Gastroesophageal sphincter (tissue), 4 donors: ENCODE results near the gene TAS2R1. TPM values are rescaled to one million over a fixed set of nuclear protein-coding genes. Genes with fewer than 3 reads are reported as not detected.

Experiments
- ATAC-seq: fragments of 150-250 bp; one replicate; pipeline ENCODE4 v1.9.1; 2016; ENCODE audit warnings: mild to moderate bottlenecking, moderate library complexity
- H3K27ac ChIP-seq, 4 donors: fragments of 200-600 bp; sonication (generic) in 3 of 4; 1 replicate in 3 of 4; 2 replicates in 1 of 4; pipeline ENCODE4 v1.5.1; 2016 to 2019
- H3K27me3 ChIP-seq: fragments of 200-600 bp; sonication (generic); one replicate; pipeline ENCODE4 v1.5.1; 2019
- H3K36me3 ChIP-seq, 2 donors: fragments of 200-600 bp; sonication (generic); one replicate each; pipeline ENCODE4 v1.5.1; 2019; ENCODE audit warnings: control low read depth in 1 of 2
- H3K4me1 ChIP-seq, 3 donors: fragments of 200-600 bp; sonication (generic); 1 replicate in 2 of 3; 2 replicates in 1 of 3; pipeline ENCODE4 v1.5.1; 2016 to 2019; ENCODE audit warnings: control low read depth in 2 of 3
- H3K4me3 ChIP-seq, 2 donors: fragments of 200-600 bp; sonication (generic); one replicate each; pipeline ENCODE4 v1.5.1; 2019; ENCODE audit warnings: mild to moderate bottlenecking in 1 of 2, moderate library complexity in 1 of 2
- H3K9me3 ChIP-seq, 3 donors: fragments of 200-600 bp; sonication (generic); one replicate each; pipeline ENCODE4 v1.5.1; 2017 to 2019; ENCODE audit warnings: control low read depth in 2 of 3
- EP300 ChIP-seq: sonication (generic); formaldehyde crosslinking; IDR thresholded peaks from one replicate; pipeline ENCODE4 v1.6.1; 2017; ENCODE audit warnings: antibody characterized with exemption, mild to moderate bottlenecking
- POLR2A ChIP-seq, 2 donors: fragments of 450-650 bp; IDR thresholded peaks; one replicate each; pipeline ENCODE4 v1.6.1; 2017; ENCODE audit warnings: antibody characterized with exemption in 2 of 2, mild to moderate bottlenecking in 2 of 2, moderate library complexity in 1 of 2
- POLR2AphosphoS5 ChIP-seq: sonication (generic); formaldehyde crosslinking; IDR thresholded peaks from one replicate; pipeline ENCODE4 v1.6.1; 2017; ENCODE audit warnings: antibody characterized with exemption
- WGBS, 2 donors: methylation state at CpG; one replicate each; pipeline ENCODE4 v1.1.5; 2018; ENCODE audit warnings: low coverage in 1 of 2; 5-methylcytosine and 5-hydroxymethylcytosine counted together
- total RNA-seq, 4 donors: library from RNA; depleted of rRNA; stranded (reverse); fragments of >200 nt; gene quantifications; one replicate each; pipeline ENCODE4 v1.1.0, GENCODE V29; 2016
- TF ChIP-seq, protein P1 (sequence below), 4 experiments: fragments of 200-600 bp in 2 of 4; fragments of 450-650 bp in 2 of 4; sonication (generic) in 1 of 4; IDR thresholded peaks; one replicate each; pipeline ENCODE4 v1.5.1; 2017 to 2019; ENCODE audit warnings: antibody characterized with exemption in 4 of 4, mild to moderate bottlenecking in 2 of 4, moderate library complexity in 2 of 4

TAS2R1 gene
- total RNA-seq, 4 donors from 2014 or later, result not detected

DNA sequence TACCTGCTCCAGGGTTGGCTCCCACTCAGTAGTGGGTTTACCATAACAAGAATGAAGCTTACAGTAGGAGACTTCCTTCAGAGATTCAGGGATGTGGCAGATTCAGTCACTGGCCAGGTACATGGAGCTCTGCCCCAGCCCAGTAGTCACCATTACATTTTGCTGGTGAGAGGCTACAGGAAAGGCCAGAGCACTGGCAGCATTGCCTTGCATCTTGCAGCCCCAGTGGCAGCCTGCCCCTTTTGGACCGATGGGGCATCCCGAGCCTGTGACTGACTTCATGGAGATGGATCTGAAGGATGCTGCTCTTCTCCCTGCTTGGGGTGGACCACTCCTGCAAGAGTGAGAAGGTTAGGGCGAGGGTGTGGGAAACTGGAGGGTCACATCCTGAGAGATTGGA is 16.8 kb downstream of the TAS2R1 start:
- no peak for TF ChIP-seq EP300
- TF ChIP-seq, protein P1, sequence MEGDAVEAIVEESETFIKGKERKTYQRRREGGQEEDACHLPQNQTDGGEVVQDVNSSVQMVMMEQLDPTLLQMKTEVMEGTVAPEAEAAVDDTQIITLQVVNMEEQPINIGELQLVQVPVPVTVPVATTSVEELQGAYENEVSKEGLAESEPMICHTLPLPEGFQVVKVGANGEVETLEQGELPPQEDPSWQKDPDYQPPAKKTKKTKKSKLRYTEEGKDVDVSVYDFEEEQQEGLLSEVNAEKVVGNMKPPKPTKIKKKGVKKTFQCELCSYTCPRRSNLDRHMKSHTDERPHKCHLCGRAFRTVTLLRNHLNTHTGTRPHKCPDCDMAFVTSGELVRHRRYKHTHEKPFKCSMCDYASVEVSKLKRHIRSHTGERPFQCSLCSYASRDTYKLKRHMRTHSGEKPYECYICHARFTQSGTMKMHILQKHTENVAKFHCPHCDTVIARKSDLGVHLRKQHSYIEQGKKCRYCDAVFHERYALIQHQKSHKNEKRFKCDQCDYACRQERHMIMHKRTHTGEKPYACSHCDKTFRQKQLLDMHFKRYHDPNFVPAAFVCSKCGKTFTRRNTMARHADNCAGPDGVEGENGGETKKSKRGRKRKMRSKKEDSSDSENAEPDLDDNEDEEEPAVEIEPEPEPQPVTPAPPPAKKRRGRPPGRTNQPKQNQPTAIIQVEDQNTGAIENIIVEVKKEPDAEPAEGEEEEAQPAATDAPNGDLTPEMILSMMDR (IDR thresholded peaks at IDR 0.05), result no peak
- no peak for TF ChIP-seq POLR2A (IDR thresholded peaks at IDR 0.05)
- no peak for TF ChIP-seq POLR2AphosphoS5
- Histone ChIP-seq H3K27ac (no peak overlapping the region), H3K4me1 (no peaks in the 10 kb centered on the region), H3K4me3 (no peak overlapping the region), H3K9me3 (peaks cover 0 to 16% (median 0%) of the 10 kb centered on the region in 3 donors), H3K36me3 (no peaks in the 10 kb centered on the region), H3K27me3 (no peaks in the 10 kb centered on the region)
- WGBS, 2 donors, result no CpG with 5 or more reads among the region's 3 CpGs
- no peak for ATAC-seq

DNA sequence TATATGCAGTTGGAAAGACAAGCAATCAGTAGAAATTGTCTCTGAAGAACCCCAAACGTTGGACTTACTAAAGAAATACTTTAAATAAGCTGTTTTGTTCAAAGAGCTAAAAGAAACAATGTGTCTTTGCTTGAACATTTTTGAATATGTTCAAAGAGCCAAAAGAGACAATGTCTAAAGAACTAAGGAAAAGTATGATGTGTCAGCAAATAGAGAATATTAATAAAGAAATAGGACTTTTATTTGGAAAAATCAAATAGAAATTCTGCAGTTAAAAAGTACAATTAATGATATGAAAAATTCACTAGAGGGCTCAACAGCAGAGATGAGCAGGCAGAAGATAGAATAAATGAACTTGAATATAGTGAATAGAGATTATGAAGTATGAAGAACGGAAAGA is 19.2 kb downstream of the TAS2R1 start:
- peaks cover 0 to 16% (median 0%) of the 10 kb centered on the region in 3 donors for H3K9me3 ChIP-seq
- H3K36me3 ChIP-seq, result no peaks in the 10 kb centered on the region
- H3K4me1 ChIP-seq, result no peaks in the 10 kb centered on the region
- no peak for ATAC-seq
- 46 to 70% methylated on average over 2 of the region's 2 CpGs for WGBS, 2 donors
- no peak for TF ChIP-seq POLR2A (IDR thresholded peaks at IDR 0.05)
- TF ChIP-seq, protein P1 (IDR thresholded peaks at IDR 0.05), result no peak
- no peak for TF ChIP-seq POLR2AphosphoS5
- no peak for TF ChIP-seq EP300
- H3K27ac ChIP-seq, result no peak overlapping the region
- no peaks in the 10 kb centered on the region for H3K27me3 ChIP-seq
- H3K4me3 ChIP-seq, result no peak overlapping the region

DNA sequence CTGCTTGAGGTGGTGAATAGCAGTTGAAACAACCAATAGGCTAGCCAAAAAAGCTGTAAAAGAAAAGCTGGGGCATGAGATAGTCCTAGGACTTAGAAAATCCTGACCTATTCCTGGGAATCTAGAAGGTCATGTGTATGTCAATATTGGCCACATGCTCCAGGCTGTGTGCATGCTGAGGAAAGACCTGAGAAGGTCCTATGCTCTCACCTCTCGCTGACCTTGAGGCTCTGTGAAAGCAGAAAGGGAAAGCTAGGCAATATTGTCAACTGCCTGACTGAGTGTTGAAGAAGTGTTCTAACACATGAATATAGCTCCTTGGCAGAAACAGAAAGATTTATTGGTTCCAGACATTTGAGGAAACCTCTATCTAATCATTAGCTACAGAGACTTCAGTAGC is 19.8 kb downstream of the TAS2R1 start:
- peaks cover 0 to 16% (median 0%) of the 10 kb centered on the region in 3 donors for H3K9me3 ChIP-seq
- H3K36me3 ChIP-seq, result no peaks in the 10 kb centered on the region
- TF ChIP-seq EP300, result no peak
- no peak for TF ChIP-seq POLR2AphosphoS5
- TF ChIP-seq POLR2A (IDR thresholded peaks at IDR 0.05), result no peak
- TF ChIP-seq, protein P1 (IDR thresholded peaks at IDR 0.05), result no peak
- WGBS, 2 donors, result 71% methylated on average over 1 of the region's 1 CpG
- no peak overlapping the region for H3K4me3 ChIP-seq
- H3K4me1 ChIP-seq, result no peaks in the 10 kb centered on the region
- ATAC-seq, result no peak
- no peaks in the 10 kb centered on the region for H3K27me3 ChIP-seq
- no peak overlapping the region for H3K27ac ChIP-seq

DNA sequence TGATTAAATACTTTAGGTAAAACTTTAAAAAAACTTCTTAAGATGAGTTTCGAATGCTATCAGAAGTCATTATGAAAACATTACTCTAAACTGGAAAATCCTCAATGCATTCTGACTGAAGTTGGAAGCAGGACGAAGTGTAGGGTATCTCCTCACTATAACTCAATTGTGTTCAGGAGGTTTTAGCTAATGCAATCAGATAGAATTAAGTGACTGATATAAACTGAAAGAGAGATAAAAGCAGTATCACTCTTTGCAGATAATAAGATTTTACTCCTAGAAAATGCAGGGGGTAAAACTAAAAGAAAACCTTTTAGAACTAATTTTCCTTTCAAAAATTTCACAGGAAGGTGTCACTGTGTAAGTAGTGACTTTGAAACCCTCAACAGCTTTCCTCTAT is 22.1 kb downstream of the TAS2R1 start:
- no peaks in the 10 kb centered on the region for H3K36me3 ChIP-seq
- peaks cover 0 to 16% (median 0%) of the 10 kb centered on the region in 3 donors for H3K9me3 ChIP-seq
- no peak overlapping the region for H3K27ac ChIP-seq
- WGBS, 2 donors, result 84% methylated on average over 2 of the region's 2 CpGs
- TF ChIP-seq, protein P1 (IDR thresholded peaks at IDR 0.05), result no peak
- TF ChIP-seq POLR2A (IDR thresholded peaks at IDR 0.05), result no peak
- TF ChIP-seq POLR2AphosphoS5, result no peak
- TF ChIP-seq EP300, result no peak
- no peaks in the 10 kb centered on the region for H3K4me1 ChIP-seq
- ATAC-seq, result no peak
- H3K4me3 ChIP-seq, result no peak overlapping the region
- no peaks in the 10 kb centered on the region for H3K27me3 ChIP-seq

DNA sequence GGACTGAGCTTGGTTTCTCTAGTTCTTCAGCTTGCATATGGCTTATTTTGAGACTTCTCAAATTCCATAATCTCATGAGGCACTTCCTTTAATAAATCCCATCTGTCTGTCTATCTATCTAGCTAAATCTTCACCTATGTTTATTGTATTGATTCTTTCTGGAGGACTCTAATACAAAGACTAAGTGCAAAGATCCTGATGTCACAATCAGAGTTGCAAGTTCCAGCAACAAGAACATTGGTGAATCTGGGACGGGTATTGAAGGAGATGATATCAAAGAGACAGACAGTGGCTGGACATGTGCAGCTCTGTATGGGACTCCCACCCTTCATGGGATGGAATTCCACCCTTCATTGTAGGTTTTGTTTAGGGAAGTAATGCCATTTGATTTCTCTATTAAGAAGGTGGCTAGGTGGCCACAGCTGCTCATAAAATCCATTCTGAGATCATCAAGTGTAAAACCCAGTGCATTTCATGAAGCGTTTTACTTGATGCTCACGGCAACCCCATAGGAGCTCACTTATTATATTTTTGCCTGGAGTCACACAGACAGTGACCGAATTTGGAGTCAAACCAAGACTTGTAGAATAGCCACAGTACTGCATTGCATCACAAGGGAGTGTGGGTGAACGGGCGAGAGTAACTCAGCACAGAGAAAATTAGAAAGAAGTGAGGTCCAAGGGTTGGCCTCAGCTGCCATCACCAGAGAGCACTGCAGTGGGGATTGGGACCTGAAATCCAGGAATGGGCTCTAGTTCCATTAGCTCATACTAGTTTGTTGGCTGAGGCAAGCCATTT is 24.9 kb downstream of the TAS2R1 start:
- H3K4me3 ChIP-seq, result no peak overlapping the region
- TF ChIP-seq EP300 (no peak), POLR2AphosphoS5 (no peak), POLR2A (IDR thresholded peaks at IDR 0.05) (no peak)
- TF ChIP-seq, protein P1 (IDR thresholded peaks at IDR 0.05), result no peak
- no peaks in the 10 kb centered on the region for H3K36me3 ChIP-seq
- no peaks in the 10 kb centered on the region for H3K4me1 ChIP-seq
- ATAC-seq, result no peak
- no peak overlapping the region for H3K27ac ChIP-seq
- no peaks in the 10 kb centered on the region for H3K9me3 ChIP-seq
- 91 to 96% methylated on average over 4 of the region's 6 CpGs for WGBS, 2 donors
- no peaks in the 10 kb centered on the region for H3K27me3 ChIP-seq
